ENCODE measurements around the gene ZSCAN12. TPM values are rescaled to one million over a fixed set of nuclear protein-coding genes. Genes with fewer than 3 reads are reported as not detected.

The ZSCAN12 gene
- total and polyA plus RNA-seq, 10 donors, result 1.8 to 10.3 (median 7.9) TPM

DNA sequence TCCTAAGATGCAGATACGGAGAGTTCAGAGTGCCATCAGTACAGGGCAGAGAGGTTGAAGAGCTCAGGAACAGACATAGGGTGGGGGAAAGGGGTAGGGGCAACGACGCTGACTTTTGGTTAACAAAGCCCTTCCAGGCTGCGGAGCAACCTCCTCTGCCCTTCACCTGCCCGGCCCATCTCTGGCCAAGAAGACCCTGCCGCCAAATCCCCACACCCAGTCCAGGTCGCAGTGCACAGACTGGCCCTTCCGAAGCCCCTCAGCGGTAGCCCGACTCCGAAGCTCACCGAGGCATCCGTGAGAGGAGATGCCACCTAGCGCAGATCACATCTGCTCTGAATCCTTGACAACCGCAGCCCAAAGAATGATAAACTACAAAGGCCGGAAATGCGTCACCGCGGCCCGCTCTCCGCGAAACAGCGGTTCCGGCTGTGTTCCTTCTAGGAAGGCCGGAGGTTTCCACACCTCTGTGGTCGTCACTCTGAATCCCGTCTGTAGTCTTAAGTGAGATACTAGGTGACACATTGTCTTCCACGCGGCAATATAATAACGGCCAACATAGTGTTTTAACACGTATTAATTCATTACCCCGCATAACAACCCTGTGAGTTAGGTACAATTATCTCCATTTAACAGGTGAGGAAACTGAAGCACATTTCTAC lies 43.7 kb upstream of the ZSCAN12 start, which contains the start of gene ZSCAN23:
Gene ZSCAN23, minus strand, starts transcription at position 380 of the 662 bp plus-strand sequence. CDS start 7,225 bp downstream, outside the sequence.
- H3K4me1 ChIP-seq, result peaks cover 0 to 22% (median 6%) of the 10 kb centered on the region in 6 donors
- peaks cover 0 to 13% (median 2%) of the 10 kb centered on the region in 8 donors for H3K9me3 ChIP-seq
- intact Hi-C loops (cut with DNase I; ENCODE audit: low total_unique reads), result no loop called here
- peaks cover 0 to 63% (median 18%) of the 10 kb centered on the region in 7 donors for H3K27me3 ChIP-seq (replicated peaks in 1 of 7)
- peak within 1 kb of the TSS; percentile 42 to 84 (median 51) for H3K4me3 ChIP-seq
- peak within 1 kb of the TSS in 5 of 8 donors; percentile 2 to 71 (median 31) for H3K27ac ChIP-seq
- TF ChIP-seq CTCF (IDR thresholded peaks at IDR 0.05 in 8 of 11, conservative IDR thresholded peaks at IDR 0.05 in 3 of 11) (no peak), POLR2AphosphoS5 (IDR thresholded peaks at IDR 0.05) (peak; percentile 63 to 88 (median 86)), POLR2A (IDR thresholded peaks at IDR 0.05) (no peak)
- 1 to 6% (median 2%) methylated on average over 29 to 32 of the region's 32 CpGs for WGBS, 5 donors
- peak; percentile 86 for DNase-seq
- no peaks in the 10 kb centered on the region for H3K36me3 ChIP-seq

DNA sequence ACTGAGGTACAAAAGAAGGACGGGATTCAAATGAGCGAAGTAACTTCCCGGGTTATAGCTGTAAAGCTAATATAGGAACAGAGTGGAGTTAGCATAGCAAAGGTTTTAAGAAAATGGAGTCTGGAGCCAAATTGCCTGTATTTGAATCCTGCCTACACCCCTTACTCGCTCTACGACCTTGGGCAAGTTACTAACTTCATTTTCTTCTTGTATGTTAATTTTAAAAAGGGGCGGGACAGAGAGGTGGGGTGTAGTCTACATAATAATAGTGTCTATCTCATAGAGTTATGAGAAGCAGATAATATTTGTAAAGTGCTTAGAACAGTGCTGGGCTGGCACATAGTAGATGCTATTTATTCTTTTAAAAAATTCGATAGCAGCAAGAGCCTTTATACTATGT lies 43.0 kb upstream of the ZSCAN12 start:
- Histone ChIP-seq H3K4me3 (peak overlapping the region; percentile 42 to 84 (median 51)), H3K36me3 (no peaks in the 10 kb centered on the region), H3K27ac (peak overlapping the region in 1 of 8 donors; percentile 71), H3K27me3 (replicated peaks in 1 of 7) (peaks cover 0 to 57% (median 15%) of the 10 kb centered on the region in 7 donors), H3K9me3 (peaks cover 0 to 13% (median 2%) of the 10 kb centered on the region in 8 donors), H3K4me1 (peaks cover 0 to 22% (median 6%) of the 10 kb centered on the region in 6 donors)
- no peak for DNase-seq
- intact Hi-C loops (cut with DNase I; ENCODE audit: low total_unique reads), result no loop called here
- TF ChIP-seq POLR2AphosphoS5 (IDR thresholded peaks at IDR 0.05), result no peak
- no peak for TF ChIP-seq CTCF (IDR thresholded peaks at IDR 0.05 in 8 of 11, conservative IDR thresholded peaks at IDR 0.05 in 3 of 11)
- TF ChIP-seq POLR2A (IDR thresholded peaks at IDR 0.05), result no peak
- WGBS, 5 donors, result 69 to 77% (median 72%) methylated on average over 7 of the region's 7 CpGs

GRCh38 chr6:28436404-28436803 lies 36.9 kb upstream of the ZSCAN12 start:
- 74 to 92% (median 85%) methylated on average over 3 of the region's 3 CpGs for WGBS, 5 donors
- TF ChIP-seq CTCF (IDR thresholded peaks at IDR 0.05 in 8 of 11, conservative IDR thresholded peaks at IDR 0.05 in 3 of 11), result no peak
- TF ChIP-seq POLR2AphosphoS5 (IDR thresholded peaks at IDR 0.05), result no peak
- no peak for TF ChIP-seq POLR2A (IDR thresholded peaks at IDR 0.05)

DNA sequence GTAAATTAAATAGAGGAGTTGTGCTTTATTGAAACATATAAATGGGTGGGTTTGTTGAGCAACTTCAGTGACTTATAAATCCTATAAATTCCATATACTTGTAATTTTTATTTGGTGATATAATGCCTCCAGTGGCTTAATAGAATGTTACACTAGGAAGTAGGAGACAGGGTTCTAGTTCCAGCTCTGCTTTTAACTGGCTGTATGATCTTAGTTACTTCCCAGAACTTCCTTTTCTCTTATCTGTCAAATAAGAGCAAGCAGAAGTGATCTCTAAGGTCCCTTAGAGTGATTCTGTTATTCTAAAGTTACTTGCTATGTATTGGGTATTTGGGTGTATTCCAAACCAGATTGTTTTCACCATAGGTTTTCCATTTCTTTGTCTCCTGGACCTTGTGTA lies 33.6 kb upstream of the ZSCAN12 start:
- Histone ChIP-seq H3K9me3 (no peaks in the 10 kb centered on the region), H3K4me3 (no peak overlapping the region), H3K27ac (no peak overlapping the region), H3K27me3 (replicated peaks in 1 of 7) (no peaks in the 10 kb centered on the region), H3K4me1 (no peaks in the 10 kb centered on the region), H3K36me3 (peaks cover 0 to 20% (median 2%) of the 10 kb centered on the region in 6 donors)
- no peak for DNase-seq
- no peak for TF ChIP-seq CTCF (IDR thresholded peaks at IDR 0.05 in 8 of 11, conservative IDR thresholded peaks at IDR 0.05 in 3 of 11)
- TF ChIP-seq POLR2AphosphoS5 (IDR thresholded peaks at IDR 0.05), result no peak
- no peak for TF ChIP-seq POLR2A (IDR thresholded peaks at IDR 0.05)
- intact Hi-C loops (cut with DNase I; ENCODE audit: low total_unique reads), result no loop called here

More at GRCh38 chr6:28436404-28436803, 36.9 kb upstream of the ZSCAN12 start:
- peaks cover 0 to 20% (median 2%) of the 10 kb centered on the region in 6 donors for H3K36me3 ChIP-seq
- H3K27me3 ChIP-seq (replicated peaks in 1 of 7), result no peaks in the 10 kb centered on the region
- H3K27ac ChIP-seq, result no peak overlapping the region
- no peaks in the 10 kb centered on the region for H3K9me3 ChIP-seq
- intact Hi-C loops (cut with DNase I; ENCODE audit: low total_unique reads), result no loop called here
- no peaks in the 10 kb centered on the region for H3K4me1 ChIP-seq
- H3K4me3 ChIP-seq, result no peak overlapping the region
- no peak for DNase-seq

Measured in spleen (tissue), 11 donors.